SK-N-SH (cell line): ENCODE data around the gene FBXW11. TPM values are rescaled to one million over a fixed set of nuclear protein-coding genes. Genes with fewer than 3 reads are reported as not detected.

ENCODE experiments used
- CTCF ChIA-PET: fragments of 300-600, 350-600 bp; formaldehyde crosslinking; extraction: SDS; loops from one replicate; lab custom pipeline; 2021; lab: Yijun Ruan, JAX
- POLR2A ChIA-PET: fragments of 350-600 bp; sonication (Branson Sonifier 250); formaldehyde crosslinking; extraction: SDS; loops from one replicate; lab custom pipeline; 2020; ENCODE audit warnings: antibody characterized with exemption, inconsistent platforms; lab: Yijun Ruan, JAX
- DNase-seq: peaks from one replicate; pipeline ENCODE4 v3.0.0; 2012
- H2AFZ ChIP-seq: fragments of 200-600 bp; sonication (generic); 2 replicates; pipeline ENCODE4 v1.8.1; 2016; ENCODE audit warnings: antibody characterized with exemption, mild to moderate bottlenecking, low read depth
- H3F3A ChIP-seq: fragments of 200-600 bp; sonication (generic); replicated peaks from 2 replicates; pipeline ENCODE3; 2016; ENCODE audit warnings: antibody characterized with exemption, mild to moderate bottlenecking; ENCODE audit not compliant: insufficient read depth
- H3K27ac ChIP-seq, 2 experiments: fragments of 200-500 bp in 1 of 2; fragments of 200-600 bp in 1 of 2; sonication (Bioruptor generic) in 1 of 2; sonication (generic), shearing (Covaris generic) in 1 of 2; 2 replicates each; pipeline versions ENCODE4 v1.5.1 to v1.6.1; 2014 to 2016; ENCODE audit warnings: low read depth in 2 of 2, inconsistent platforms in 1 of 2, low read length in 1 of 2, mild to moderate bottlenecking in 1 of 2, mixed read lengths in 1 of 2
- H3K27me3 ChIP-seq: fragments of 200-600 bp; sonication (generic), shearing (Covaris generic); 2 replicates; pipeline ENCODE4 v1.6.1; 2016; ENCODE audit warnings: mixed run types; ENCODE audit not compliant: insufficient read depth
- H3K36me3 ChIP-seq, 2 experiments: fragments of 200-500 bp in 1 of 2; fragments of 200-600 bp in 1 of 2; sonication (Bioruptor generic) in 1 of 2; sonication (generic) in 1 of 2; replicated peaks in 1 of 2; 2 replicates each; pipeline versions ENCODE3 to v1.5.1; 2014 to 2016; ENCODE audit warnings: low read length in 1 of 2, mild to moderate bottlenecking in 1 of 2; ENCODE audit not compliant: insufficient read depth in 2 of 2, control insufficient read depth in 1 of 2
- H3K4me1 ChIP-seq, 2 experiments: fragments of 200-500 bp in 1 of 2; fragments of 200-600 bp in 1 of 2; sonication (Bioruptor generic) in 1 of 2; sonication (generic), shearing (Covaris generic) in 1 of 2; 2 replicates each; pipeline versions ENCODE4 v1.5.1 to v1.6.1; 2014 to 2016; ENCODE audit warnings: low read depth in 1 of 2, low read length in 1 of 2, mixed run types in 1 of 2; ENCODE audit not compliant: insufficient read depth in 2 of 2, control insufficient read depth in 1 of 2
- H3K4me2 ChIP-seq: fragments of 200-600 bp; sonication (generic), shearing (Covaris generic); 2 replicates; pipeline ENCODE4 v1.6.1; 2017; ENCODE audit warnings: mixed run types
- H3K4me3 ChIP-seq, 2 experiments: fragments of 200-500 bp in 1 of 2; fragments of 200-600 bp in 1 of 2; sonication (Bioruptor generic) in 1 of 2; sonication (generic), shearing (Covaris generic) in 1 of 2; 2 replicates each; pipeline versions ENCODE4 v1.5.1 to v1.8.1; 2014 to 2016; ENCODE audit warnings: low read depth in 2 of 2, inconsistent platforms in 1 of 2, low read length in 1 of 2, mild to moderate bottlenecking in 1 of 2, mixed read lengths in 1 of 2, moderate library complexity in 1 of 2
- H3K79me2 ChIP-seq: fragments of 200-600 bp; sonication (generic); 2 replicates; pipeline ENCODE4 v1.8.1; 2017; ENCODE audit warnings: mild to moderate bottlenecking; ENCODE audit not compliant: insufficient read depth
- H3K9ac ChIP-seq: fragments of 200-600 bp; sonication (generic); 2 replicates; pipeline ENCODE4 v1.6.1; 2017; ENCODE audit warnings: mixed run types
- H3K9me2 ChIP-seq: fragments of 200-600 bp; sonication (generic); 2 replicates; pipeline ENCODE4 v1.6.1; 2017; ENCODE audit warnings: mixed run types
- H3K9me3 ChIP-seq: fragments of 200-600 bp; sonication (generic); 2 replicates; pipeline ENCODE4 v1.6.1; 2017; ENCODE audit warnings: mixed run types, mild to moderate bottlenecking, moderate library complexity
- H4K20me1 ChIP-seq: fragments of 200-600 bp; sonication (generic); 2 replicates; pipeline ENCODE4 v1.6.1; 2017; ENCODE audit warnings: mild to moderate bottlenecking, mixed run types; ENCODE audit not compliant: insufficient read depth
- CHD2 ChIP-seq: fragments of 150-350 bp; IDR thresholded peaks from 2 replicates; pipeline ENCODE4 v1.6.1; 2018; ENCODE audit warnings: low read length; ENCODE audit not compliant: partially characterized antibody
- ELF1 ChIP-seq: IDR thresholded peaks from 2 replicates; pipeline ENCODE4 v1.4.0; 2012
- EP300 ChIP-seq, 2 experiments: IDR thresholded peaks; 2 replicates each; pipeline versions ENCODE4 v1.4.0 to v1.6.1; 2012; ENCODE audit warnings: borderline replicate concordance in 1 of 2, low read depth in 1 of 2, low read length in 1 of 2
- GABPA ChIP-seq: IDR thresholded peaks from 2 replicates; pipeline ENCODE4 v1.4.0; 2012; ENCODE audit warnings: low read depth, mild to moderate bottlenecking
- GATA2 ChIP-seq: sonication (generic); formaldehyde crosslinking; IDR thresholded peaks from 2 replicates; pipeline ENCODE4 v1.5.0; 2020; ENCODE audit warnings: mild to moderate bottlenecking, missing genetic modification reagents
- MXI1 ChIP-seq: IDR thresholded peaks from 2 replicates; pipeline ENCODE4 v1.6.1; 2012; ENCODE audit warnings: mild to moderate bottlenecking, low read depth, low read length, improper control_type of control experiment
- NRF1 ChIP-seq: IDR thresholded peaks from 2 replicates; pipeline ENCODE4 v1.6.1; 2012; ENCODE audit warnings: low read depth, mild to moderate bottlenecking, low read length
- POLR2AphosphoS5 ChIP-seq: IDR thresholded peaks from 2 replicates; pipeline ENCODE4 v1.6.1; 2012; ENCODE audit warnings: low read depth, low read length
- RAD21 ChIP-seq: IDR thresholded peaks from 2 replicates; pipeline ENCODE4 v1.6.1; 2012; ENCODE audit warnings: mild to moderate bottlenecking, low read length
- RCOR1 ChIP-seq: fragments of 150-350 bp; IDR thresholded peaks from 2 replicates; pipeline ENCODE4 v1.6.1; 2017; ENCODE audit warnings: antibody characterized with exemption, low read length
- RXRA ChIP-seq: IDR thresholded peaks from 2 replicates; pipeline ENCODE4 v1.4.0; 2012; ENCODE audit warnings: low read depth, mild to moderate bottlenecking, borderline replicate concordance
- SIN3A ChIP-seq: IDR thresholded peaks from 2 replicates; pipeline ENCODE4 v1.6.1; 2012; ENCODE audit warnings: low read depth, mild to moderate bottlenecking, low read length, moderate library complexity, borderline replicate concordance
- SMC3 ChIP-seq: IDR thresholded peaks from 2 replicates; pipeline ENCODE4 v1.6.1; 2012; ENCODE audit warnings: low read depth, low read length, improper control_type of control experiment
- TAF1 ChIP-seq: IDR thresholded peaks from 2 replicates; pipeline ENCODE4 v1.6.1; 2012; ENCODE audit warnings: low read depth, mild to moderate bottlenecking, low read length, moderate library complexity, borderline replicate concordance
- TCF12 ChIP-seq: IDR thresholded peaks from 2 replicates; pipeline ENCODE4 v1.4.0; 2012
- TEAD4 ChIP-seq: IDR thresholded peaks from 2 replicates; pipeline ENCODE4 v1.4.0; 2012; ENCODE audit warnings: mild to moderate bottlenecking, borderline replicate concordance; ENCODE audit not compliant: insufficient read depth
- YY1 ChIP-seq: IDR thresholded peaks from 2 replicates; pipeline ENCODE4 v1.4.0; 2012; ENCODE audit warnings: low read depth, mild to moderate bottlenecking
- WGBS: methylation state at CpG from one replicate; pipeline ENCODE4 v1.1.6; 2017; ENCODE audit warnings: low lambda C conversion rate; 5-methylcytosine and 5-hydroxymethylcytosine counted together
- polyA plus RNA-seq, 3 experiments: library from polyadenylated mRNA; depleted of rRNA; stranded (reverse); fragments of >200 nt; gene quantifications; 2 replicates each; pipeline ENCODE4 v1.2.3, GENCODE V29; 2012
- TF ChIP-seq, protein P1 (sequence below): IDR thresholded peaks from 2 replicates; pipeline ENCODE4 v1.4.0; 2012; ENCODE audit warnings: low read depth
- TF ChIP-seq, protein P2 (sequence below): IDR thresholded peaks from 2 replicates; pipeline ENCODE4; 2012
- TF ChIP-seq, protein P3 (sequence below): IDR thresholded peaks from 2 replicates; pipeline ENCODE4 v1.6.1; 2012; ENCODE audit warnings: mild to moderate bottlenecking, low read depth, low read length, moderate library complexity

The FBXW11 gene
- polyA plus RNA-seq, 1 of the 3 experiments (the other 2 are of a cell fraction): 37.5 TPM

DNA sequence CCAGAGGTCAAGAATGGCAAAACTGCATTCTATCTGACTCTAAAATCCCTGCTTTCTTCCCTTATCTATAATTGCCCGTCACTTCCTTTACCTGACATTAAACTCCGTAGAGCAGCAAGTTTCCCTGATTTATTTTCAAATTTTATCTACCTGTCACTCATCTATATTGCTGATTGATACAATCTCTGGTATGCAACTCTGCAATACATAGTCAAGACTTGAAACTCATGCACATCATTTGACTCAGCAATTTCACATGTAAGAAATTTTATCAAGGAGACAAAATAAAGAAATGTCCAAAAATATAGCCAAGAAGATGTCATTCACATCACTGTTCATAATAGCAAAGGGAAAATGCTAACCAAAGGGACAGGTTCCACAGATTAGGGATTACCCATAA lies 39.5 kb downstream of the FBXW11 start (continued):
- TF ChIP-seq RAD21: no peak
- TF ChIP-seq ELF1: no peak
- TF ChIP-seq YY1: no peak
- TF ChIP-seq TCF12: no peak
- TF ChIP-seq SMC3: no peak
- no peak for TF ChIP-seq SIN3A
- TF ChIP-seq RXRA: no peak
- no peak for TF ChIP-seq GATA2
- no peak for TF ChIP-seq TAF1
- no peak for TF ChIP-seq GABPA

DNA sequence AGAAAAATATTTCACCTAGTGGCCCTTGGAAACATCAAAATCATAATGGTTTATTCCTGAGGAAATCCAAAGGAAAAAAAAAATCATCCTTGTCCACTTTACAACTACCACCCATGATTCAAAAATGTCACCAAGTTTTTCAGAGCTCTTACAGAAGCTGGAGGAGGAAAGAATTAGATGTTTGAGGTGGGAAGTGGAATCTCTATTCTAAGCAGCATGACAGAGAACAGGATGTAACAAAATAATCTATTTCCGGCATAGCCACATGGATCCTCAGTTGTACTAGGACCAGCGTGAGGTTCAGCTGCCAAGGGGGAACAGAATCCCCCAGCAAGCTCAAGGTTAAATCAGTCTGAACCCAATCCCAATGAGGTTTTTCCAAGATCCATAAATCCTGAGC lies 40.2 kb downstream of the FBXW11 start:
- no peak overlapping the region for H2AFZ ChIP-seq
- no peaks in the 10 kb centered on the region for H3K27me3 ChIP-seq
- POLR2A ChIA-PET: no interaction called here
- H3K9ac ChIP-seq: no peak overlapping the region
- TF ChIP-seq RAD21: no peak
- TF ChIP-seq SMC3: no peak
- no peak for TF ChIP-seq MXI1
- TF ChIP-seq, protein P1, sequence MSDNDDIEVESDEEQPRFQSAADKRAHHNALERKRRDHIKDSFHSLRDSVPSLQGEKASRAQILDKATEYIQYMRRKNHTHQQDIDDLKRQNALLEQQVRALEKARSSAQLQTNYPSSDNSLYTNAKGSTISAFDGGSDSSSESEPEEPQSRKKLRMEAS: no peak
- TF ChIP-seq, protein P2, sequence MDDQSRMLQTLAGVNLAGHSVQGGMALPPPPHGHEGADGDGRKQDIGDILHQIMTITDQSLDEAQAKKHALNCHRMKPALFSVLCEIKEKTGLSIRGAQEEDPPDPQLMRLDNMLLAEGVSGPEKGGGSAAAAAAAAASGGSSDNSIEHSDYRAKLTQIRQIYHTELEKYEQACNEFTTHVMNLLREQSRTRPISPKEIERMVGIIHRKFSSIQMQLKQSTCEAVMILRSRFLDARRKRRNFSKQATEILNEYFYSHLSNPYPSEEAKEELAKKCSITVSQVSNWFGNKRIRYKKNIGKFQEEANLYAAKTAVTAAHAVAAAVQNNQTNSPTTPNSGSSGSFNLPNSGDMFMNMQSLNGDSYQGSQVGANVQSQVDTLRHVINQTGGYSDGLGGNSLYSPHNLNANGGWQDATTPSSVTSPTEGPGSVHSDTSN: no peak
- no peak for TF ChIP-seq NRF1
- TF ChIP-seq EP300 (IDR thresholded peaks at IDR 0.05; ENCODE audit: borderline replicate concordance in 1 of 2, low read depth in 1 of 2, low read length in 1 of 2): no peak
- no peak for TF ChIP-seq TAF1
- TF ChIP-seq RCOR1: no peak
- TF ChIP-seq YY1: no peak
- TF ChIP-seq, all 33 proteins: peak for 0
- Histone ChIP-seq H3K79me2 (peaks cover 98% of the 10 kb centered on the region), H4K20me1 (peaks cover 83% of the 10 kb centered on the region), H3K4me1 (peaks cover 0 to 16% of the 10 kb centered on the region in 2 experiments; a peak in 3 of 4 replicates), H3K4me3 (no peak overlapping the region), H3K4me2 (no peak overlapping the region), H3F3A (no peaks in the 10 kb centered on the region), H3K36me3 (peaks cover 0 to 4% of the 10 kb centered on the region in 2 experiments), H3K27ac (no peak overlapping the region), H3K9me2 (no peaks in the 10 kb centered on the region), H3K9me3 (no peaks in the 10 kb centered on the region)
- CTCF ChIA-PET: no interaction called here
- no peak for DNase-seq
- 100% methylated on average over 2 of the region's 2 CpGs for WGBS

DNA sequence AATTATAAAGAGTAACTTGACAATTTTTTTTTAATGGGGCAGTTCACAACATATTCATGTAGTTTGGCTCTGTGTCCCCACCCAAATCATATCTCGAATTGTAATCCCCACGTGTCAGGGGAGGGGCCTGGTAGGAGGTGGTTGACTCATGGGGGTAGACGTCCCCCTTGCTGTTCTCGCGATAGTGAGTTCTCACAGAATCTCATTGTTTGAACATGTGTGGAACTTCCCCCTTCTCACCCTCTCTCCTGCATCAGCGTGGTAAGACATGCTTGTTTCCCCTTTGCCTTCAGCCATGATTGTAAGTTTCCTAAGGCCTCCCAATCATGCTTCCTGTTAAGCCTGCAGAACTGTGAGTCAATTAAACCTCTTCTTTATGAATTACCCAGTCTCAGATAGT lies 40.7 kb downstream of the FBXW11 start:
- DNase-seq: no peak
- no peak overlapping the region for H3K4me3 ChIP-seq
- peaks cover 0 to 16% of the 10 kb centered on the region in 2 experiments; a peak in 3 of 4 replicates for H3K4me1 ChIP-seq
- POLR2A ChIA-PET: no interaction called here
- H3K4me2 ChIP-seq: no peak overlapping the region
- peaks cover 98% of the 10 kb centered on the region for H3K79me2 ChIP-seq
- CTCF ChIA-PET: no interaction called here
- H3K27me3 ChIP-seq: no peaks in the 10 kb centered on the region
- H2AFZ ChIP-seq: no peak overlapping the region
- no peak overlapping the region for H3K27ac ChIP-seq
- H3K9ac ChIP-seq: no peak overlapping the region
- H3F3A ChIP-seq: no peaks in the 10 kb centered on the region
- no peaks in the 10 kb centered on the region for H3K9me2 ChIP-seq
- peaks cover 0 to 4% of the 10 kb centered on the region in 2 experiments for H3K36me3 ChIP-seq
- peaks cover 84% of the 10 kb centered on the region for H4K20me1 ChIP-seq
- no peaks in the 10 kb centered on the region for H3K9me3 ChIP-seq
- WGBS: 97% methylated on average over 6 of the region's 6 CpGs
- TF ChIP-seq, protein P2: no peak
- no peak for TF ChIP-seq TEAD4
- no peak for TF ChIP-seq SIN3A
- TF ChIP-seq TAF1: no peak
- no peak for TF ChIP-seq ELF1
- TF ChIP-seq EP300 (IDR thresholded peaks at IDR 0.05; ENCODE audit: borderline replicate concordance in 1 of 2, low read depth in 1 of 2, low read length in 1 of 2): no peak
- TF ChIP-seq POLR2AphosphoS5: no peak
- TF ChIP-seq, protein P3, sequence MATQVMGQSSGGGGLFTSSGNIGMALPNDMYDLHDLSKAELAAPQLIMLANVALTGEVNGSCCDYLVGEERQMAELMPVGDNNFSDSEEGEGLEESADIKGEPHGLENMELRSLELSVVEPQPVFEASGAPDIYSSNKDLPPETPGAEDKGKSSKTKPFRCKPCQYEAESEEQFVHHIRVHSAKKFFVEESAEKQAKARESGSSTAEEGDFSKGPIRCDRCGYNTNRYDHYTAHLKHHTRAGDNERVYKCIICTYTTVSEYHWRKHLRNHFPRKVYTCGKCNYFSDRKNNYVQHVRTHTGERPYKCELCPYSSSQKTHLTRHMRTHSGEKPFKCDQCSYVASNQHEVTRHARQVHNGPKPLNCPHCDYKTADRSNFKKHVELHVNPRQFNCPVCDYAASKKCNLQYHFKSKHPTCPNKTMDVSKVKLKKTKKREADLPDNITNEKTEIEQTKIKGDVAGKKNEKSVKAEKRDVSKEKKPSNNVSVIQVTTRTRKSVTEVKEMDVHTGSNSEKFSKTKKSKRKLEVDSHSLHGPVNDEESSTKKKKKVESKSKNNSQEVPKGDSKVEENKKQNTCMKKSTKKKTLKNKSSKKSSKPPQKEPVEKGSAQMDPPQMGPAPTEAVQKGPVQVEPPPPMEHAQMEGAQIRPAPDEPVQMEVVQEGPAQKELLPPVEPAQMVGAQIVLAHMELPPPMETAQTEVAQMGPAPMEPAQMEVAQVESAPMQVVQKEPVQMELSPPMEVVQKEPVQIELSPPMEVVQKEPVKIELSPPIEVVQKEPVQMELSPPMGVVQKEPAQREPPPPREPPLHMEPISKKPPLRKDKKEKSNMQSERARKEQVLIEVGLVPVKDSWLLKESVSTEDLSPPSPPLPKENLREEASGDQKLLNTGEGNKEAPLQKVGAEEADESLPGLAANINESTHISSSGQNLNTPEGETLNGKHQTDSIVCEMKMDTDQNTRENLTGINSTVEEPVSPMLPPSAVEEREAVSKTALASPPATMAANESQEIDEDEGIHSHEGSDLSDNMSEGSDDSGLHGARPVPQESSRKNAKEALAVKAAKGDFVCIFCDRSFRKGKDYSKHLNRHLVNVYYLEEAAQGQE: no peak
- TF ChIP-seq CHD2: no peak
- no peak for TF ChIP-seq RXRA
- TF ChIP-seq, protein P1: no peak
